Measurements from ENCODE around the gene KAZN.
"Not testable (repeated sequence)": the region's sequence is repeated elsewhere in the genome, so short reads cannot be mapped to it uniquely, and the experiment has no call there.

The KAZN gene

GRCh38 chr1:15134285-15134684 lies 535.8 kb downstream of the KAZN start:
- DNase-seq: no peak

- DNase-seq: not testable (repeated sequence)
Measured at GRCh38 chr1:15135604-15136003, 537.1 kb downstream of the KAZN start.

GRCh38 chr1:15137809-15138208 lies 539.3 kb downstream of the KAZN start:
- DNase-seq: peak; percentile 25

- DNase-seq: peak; percentile 66
Measured at GRCh38 chr1:15139654-15140350, 541.3 kb downstream of the KAZN start.

- peak; percentile 79 for DNase-seq
Measured at GRCh38 chr1:15141935-15142539, 543.6 kb downstream of the KAZN start.

- no peak for DNase-seq
Measured at GRCh38 chr1:15145327-15145726, 546.8 kb downstream of the KAZN start.

GRCh38 chr1:15146142-15146680 lies 547.7 kb downstream of the KAZN start:
- no peak for DNase-seq

- no peak for DNase-seq
Measured at GRCh38 chr1:15146971-15147376, 548.5 kb downstream of the KAZN start.

- DNase-seq: no peak
Measured at GRCh38 chr1:15148004-15148403, 549.5 kb downstream of the KAZN start.

- DNase-seq: no peak
Measured at GRCh38 chr1:15148475-15148874, 550.0 kb downstream of the KAZN start.

- no peak for DNase-seq
Measured at GRCh38 chr1:15148941-15149340, 550.5 kb downstream of the KAZN start.

- DNase-seq: no peak
Measured at GRCh38 chr1:15150376-15150775, 551.9 kb downstream of the KAZN start.

- no peak for DNase-seq
Measured at GRCh38 chr1:15151377-15151806, 552.9 kb downstream of the KAZN start.

GRCh38 chr1:15151871-15152270 lies 553.4 kb downstream of the KAZN start:
- no peak for DNase-seq

- peak; percentile 84 for DNase-seq
Measured at GRCh38 chr1:15152318-15153183, 554.1 kb downstream of the KAZN start.

- DNase-seq: peak; percentile 71
Measured at GRCh38 chr1:15153184-15153841, 554.8 kb downstream of the KAZN start, which contains the start of gene TMEM51. TMEM51 (plus strand) TSS chr1:15153747; CDS start chr1:15215088, 61,341 bp downstream.

GRCh38 chr1:15153842-15154479 lies 555.5 kb downstream of the KAZN start:
- DNase-seq: peak; percentile 57

- DNase-seq: no peak
Measured at GRCh38 chr1:15154480-15155036, 556.1 kb downstream of the KAZN start.

- no peak for DNase-seq
Measured at GRCh38 chr1:15155191-15155590, 556.7 kb downstream of the KAZN start.

- no peak for DNase-seq
Measured at GRCh38 chr1:15155888-15156741, 557.6 kb downstream of the KAZN start.

Data from NCI-H226 (cell line).